ENCODE measurements around the gene MKRN3. TPM values are rescaled to one million over a fixed set of nuclear protein-coding genes. Genes with fewer than 3 reads are reported as not detected.

The MKRN3 gene
- total and polyA plus RNA-seq, 2 experiments from 2014 or later: not detected

GRCh38 chr15:23589012-23589411, 23.5 kb downstream of the MKRN3 start:
- ATAC-seq (no peak), DNase-seq (ENCODE audit: low spot score) (no peak)
- no peak overlapping the region for H3K27ac Mint-ChIP-seq
- H3K4me1 ChIP-seq (ENCODE audit: insufficient read depth): no peaks in the 10 kb centered on the region
- H3K36me3 Mint-ChIP-seq (ENCODE audit: low read depth): peaks cover 4% of the 10 kb centered on the region; the same call in 1 of the 3 replicates
- H2AFZ ChIP-seq: no peak overlapping the region
- no peak overlapping the region for H3K4me3 Mint-ChIP-seq
- H3K9me2 ChIP-seq (ENCODE audit: insufficient read depth): 0 out of 2 replicates have a peak, but pooled peaks cover 4% of the 10 kb centered on the region
- H3K4me2 ChIP-seq: no peak overlapping the region
- no peaks in the 10 kb centered on the region for H3F3A ChIP-seq (replicated peaks; ENCODE audit: low read depth)
- no peaks in the 10 kb centered on the region for H4K20me1 ChIP-seq (replicated peaks; ENCODE audit: insufficient read depth)
- H3K27me3 ChIP-seq (ENCODE audit: insufficient read depth): no peaks in the 10 kb centered on the region
- no peak overlapping the region for H3K4me3 ChIP-seq
- no peaks in the 10 kb centered on the region for H3K4me1 Mint-ChIP-seq
- H3K79me2 ChIP-seq (replicated peaks; ENCODE audit: insufficient read depth): no peaks in the 10 kb centered on the region
- no peak overlapping the region for H3K27ac ChIP-seq (ENCODE audit: low read depth)
- peaks cover 74% of the 10 kb centered on the region for H3K9me3 Mint-ChIP-seq
- TF ChIP-seq ETS1 (IDR thresholded peaks at IDR 0.05) (no peak), ZNF331 (CRISPR knock-in tag; IDR thresholded peaks at IDR 0.05; ENCODE audit: low read depth) (no peak), ZNF114 (CRISPR knock-in tag; IDR thresholded peaks at IDR 0.05) (no peak), EZH2phosphoT487 (IDR thresholded peaks at IDR 0.05; ENCODE audit: unreplicated experiment) (no peak), STAT1 (IDR thresholded peaks at IDR 0.05; ENCODE audit: unreplicated experiment) (no peak), EZH2 (IDR thresholded peaks at IDR 0.05; ENCODE audit: low read depth, unreplicated experiment) (no peak), ZNF462 (CRISPR knock-in tag; IDR thresholded peaks at IDR 0.05) (no peak), NANOG (IDR thresholded peaks at IDR 0.05; ENCODE audit: borderline replicate concordance) (no peak), POLR2AphosphoS5 (IDR thresholded peaks at IDR 0.05; ENCODE audit: low read depth) (no peak), CTCF (conservative IDR thresholded peaks at IDR 0.05; ENCODE audit: low read depth in 2 of 2) (no peak), CREB1 (CRISPR knock-in tag; IDR thresholded peaks at IDR 0.05; ENCODE audit: low read depth) (no peak), REST (IDR thresholded peaks at IDR 0.05; ENCODE audit: unreplicated experiment) (no peak), JUNB (IDR thresholded peaks at IDR 0.05; ENCODE audit: unreplicated experiment) (no peak)
- H3K27me3 Mint-ChIP-seq (ENCODE audit: insufficient read depth, low read depth, poor library complexity): peaks cover 2% of the 10 kb centered on the region
- H3K36me3 ChIP-seq (ENCODE audit: insufficient read depth): no peaks in the 10 kb centered on the region
